Stimulated activated naive CD4-positive, alpha-beta T cell (primary cell): ENCODE measurements around the gene SIRT2.
A peak's percentile ranks its signal among the peaks of the same experiment; 100 is the strongest.
"Not testable (repeated sequence)": the region's sequence is repeated elsewhere in the genome, so short reads cannot be mapped to it uniquely, and the experiment has no call there.

Source experiments
- DNase-seq, 6 experiments: peaks; one replicate each; lab custom pipeline; 2025; lab: John Stamatoyannopoulos, UW

Gene SIRT2

GRCh38 chr19:38898788-38899446, 501 bp downstream of the SIRT2 start:
- no peak for DNase-seq

GRCh38 chr19:38894968-38895367, 4.5 kb downstream of the SIRT2 start:
- DNase-seq: no peak

- no peak for DNase-seq
Measured at GRCh38 chr19:38893341-38893771, 6.1 kb downstream of the SIRT2 start.

- DNase-seq: no peak
Measured at GRCh38 chr19:38892841-38893240, 6.6 kb downstream of the SIRT2 start.

GRCh38 chr19:38891771-38892170, 7.6 kb downstream of the SIRT2 start:
- no peak for DNase-seq

- no peak for DNase-seq
Measured at GRCh38 chr19:38890686-38891085, 8.7 kb downstream of the SIRT2 start.

GRCh38 chr19:38889803-38890202, 9.6 kb downstream of the SIRT2 start:
- DNase-seq: no peak

GRCh38 chr19:38888876-38889275, 10.5 kb downstream of the SIRT2 start:
- no peak for DNase-seq

GRCh38 chr19:38884691-38885090, 14.7 kb downstream of the SIRT2 start:
- not testable (repeated sequence) for DNase-seq

GRCh38 chr19:38883286-38883685, 16.1 kb downstream of the SIRT2 start:
- DNase-seq: no peak

GRCh38 chr19:38880882-38881609, 18.4 kb downstream of the SIRT2 start:
- DNase-seq: no peak

- DNase-seq: no peak
Measured at GRCh38 chr19:38880076-38880881, 19.1 kb downstream of the SIRT2 start.

GRCh38 chr19:38879400-38879751, 20.0 kb downstream of the SIRT2 start:
- no peak for DNase-seq

- no peak for DNase-seq
Measured at GRCh38 chr19:38878575-38879399, 20.6 kb downstream of the SIRT2 start.

- peak; percentile 43 to 77 (median 62) for DNase-seq
Measured at GRCh38 chr19:38877781-38878574, 21.4 kb downstream of the SIRT2 start, which contains the start of gene RINL. TSS of gene RINL (minus strand) at chr19:38878275. CDS start at chr19:38876742, 1,533 bp downstream.

GRCh38 chr19:38875656-38876395, 23.6 kb downstream of the SIRT2 start:
- DNase-seq: no peak

GRCh38 chr19:38873400-38873799, 26.0 kb downstream of the SIRT2 start:
- not testable (repeated sequence) for DNase-seq

- DNase-seq: no peak
Measured at GRCh38 chr19:38870612-38871011, 28.8 kb downstream of the SIRT2 start.

- peak; percentile 89 to 94 (median 91) for DNase-seq
Measured at GRCh38 chr19:38869836-38870607, 29.4 kb downstream of the SIRT2 start.
